Psoas muscle (tissue), 8 donors: Measurements from ENCODE around the gene KRTAP10-1. TPM values are rescaled to one million over a fixed set of nuclear protein-coding genes. Genes with fewer than 3 reads are reported as not detected.

Source experiments
- ATAC-seq, 4 donors: fragments of 200-7000 bp; cut with Tn5 transposase; one replicate each; pipeline ENCODE4 v1.9.1; 2020; ENCODE audit warnings: moderate library complexity in 3 of 4, mild to moderate bottlenecking in 2 of 4
- DNase-seq, 2 donors: peaks; one replicate each; pipeline ENCODE4 v3.0.0-alpha.2; 2020
- H3K27ac ChIP-seq: fragments of 200-600 bp; one replicate; pipeline ENCODE4 v1.8.0; 2022
- H3K27me3 ChIP-seq, 3 donors: fragments of 200-600 bp in 1 of 3; one replicate each; pipeline versions ENCODE4 v1.6.1 to v1.8.0; 2013 to 2022; ENCODE audit warnings: low read length in 2 of 3, mild to moderate bottlenecking in 2 of 3, moderate library complexity in 1 of 3; ENCODE audit not compliant: insufficient read depth in 3 of 3
- H3K36me3 ChIP-seq, 2 donors: fragments of 200-600 bp in 1 of 2; one replicate each; pipeline versions ENCODE4 v1.6.1 to v1.8.0; 2013 to 2022; ENCODE audit warnings: low read depth in 1 of 2, mild to moderate bottlenecking in 1 of 2, moderate library complexity in 1 of 2; ENCODE audit not compliant: insufficient read depth in 1 of 2
- H3K4me1 ChIP-seq: fragments of 200-600 bp; one replicate; pipeline ENCODE4 v1.8.0; 2022
- H3K4me3 ChIP-seq: fragments of 200-600 bp; one replicate; pipeline ENCODE4 v1.8.0; 2022; ENCODE audit warnings: mild to moderate bottlenecking
- H3K9me3 ChIP-seq: fragments of 200-600 bp; one replicate; pipeline ENCODE4 v1.8.0; 2022
- CTCF ChIP-seq: fragments of 200-600 bp; IDR thresholded peaks from one replicate; pipeline ENCODE4 v1.8.0; 2022; ENCODE audit warnings: antibody characterized with exemption
- WGBS, 3 donors: extraction: QIAGEN DNeasy Blood & Tissue Kit; methylation state at CpG; one replicate each; pipeline versions ENCODE4 v1.1.6 to v1.1.7; 2013; 5-methylcytosine and 5-hydroxymethylcytosine counted together
- intact Hi-C, 2 donors: fragments of 100-400 bp; cut with DNase I; formaldehyde crosslinking; loops; one replicate each; pipeline versions ENCODE4 v1.11.0 to v1.14.2; 2022
- polyA plus RNA-seq, 3 donors: library from polyadenylated mRNA; stranded (reverse); fragments of 200-250 nt; gene quantifications; one replicate each; pipeline ENCODE4 v1.2.3, GENCODE V29; 2013
- total RNA-seq, 4 donors: library from RNA; stranded (reverse); fragmentation: NEBNext Ultra II Directional in 2 of 4; extraction: Animal tissue kit (Norgen Biotek cat#: 25700) in 2 of 4; gene quantifications; one replicate each; pipeline versions ENCODE4 v1.2.1 to v1.2.4, GENCODE V29; 2021 to 2023
- donor health status: healthy with polysubstance abuse.
- donor health status: DM: no; HTN: no; CAD: no; lungs with moderate emphysema.
- donor health status: Bipolar disorder and iron deficiency.
- donor health status: healthy.
- donor health status: DM: yes; HTN: yes; CAD: no.
- donor health status: DM: no; HTN: no; CAD: no.
- donor health status: DM: no; HTN: no; CAD: no.
- donor health status: DM: yes; HTN: yes; CAD: no.

Gene KRTAP10-1
- total and polyA plus RNA-seq, 7 donors = not detected

- WGBS, 3 donors = 39 to 48% (median 40%) methylated on average over 7 to 12 of the region's 12 CpGs
- peak; percentile 77 to 88 (median 86) for ATAC-seq
- peaks cover 0 to 59% (median 15%) of the 10 kb centered on the region in 3 donors for H3K27me3 ChIP-seq
Observed at GRCh38 chr21:44509539-44509938, 30.5 kb downstream of the KRTAP10-1 start.

GRCh38 chr21:44508711-44509445 lies 31.1 kb downstream of the KRTAP10-1 start:
- no peak for ATAC-seq
- WGBS, 3 donors = 54 to 61% (median 57%) methylated on average over 30 of the region's 30 CpGs
- Histone ChIP-seq H3K9me3 (no peaks in the 10 kb centered on the region), H3K4me3 (no peak overlapping the region), H3K4me1 (no peaks in the 10 kb centered on the region), H3K36me3 (no peaks in the 10 kb centered on the region), H3K27ac (no peak overlapping the region), H3K27me3 (peaks cover 0 to 59% (median 15%) of the 10 kb centered on the region in 3 donors)
- intact Hi-C loops = no loop called here
- DNase-seq = no peak
- TF ChIP-seq CTCF = no peak

More at GRCh38 chr21:44509539-44509938, 30.5 kb downstream of the KRTAP10-1 start:
- intact Hi-C loops = no loop called here
- H3K27ac ChIP-seq = no peak overlapping the region
- TF ChIP-seq CTCF = peak; percentile 30
- H3K4me1 ChIP-seq = no peaks in the 10 kb centered on the region
- no peaks in the 10 kb centered on the region for H3K9me3 ChIP-seq
- peak in 1 of 2 donors; percentile 46 for DNase-seq
- no peaks in the 10 kb centered on the region for H3K36me3 ChIP-seq
- H3K4me3 ChIP-seq = no peak overlapping the region

- WGBS, 3 donors = 64 to 74% (median 71%) methylated on average over 9 of the region's 9 CpGs
- Histone ChIP-seq H3K9me3 (no peaks in the 10 kb centered on the region), H3K4me1 (no peaks in the 10 kb centered on the region), H3K27me3 (peaks cover 0 to 59% (median 15%) of the 10 kb centered on the region in 3 donors), H3K36me3 (no peaks in the 10 kb centered on the region), H3K4me3 (no peak overlapping the region), H3K27ac (no peak overlapping the region)
- no peak for TF ChIP-seq CTCF
- DNase-seq = no peak
- intact Hi-C loops = no loop called here
- no peak for ATAC-seq
Observed at GRCh38 chr21:44508426-44508710, 31.6 kb downstream of the KRTAP10-1 start.

- H3K4me3 ChIP-seq = no peak overlapping the region
- H3K4me1 ChIP-seq = no peaks in the 10 kb centered on the region
- no peaks in the 10 kb centered on the region for H3K9me3 ChIP-seq
- ATAC-seq (no peak), DNase-seq (no peak)
- no peak for TF ChIP-seq CTCF
- peaks cover 0 to 55% (median 15%) of the 10 kb centered on the region in 3 donors for H3K27me3 ChIP-seq
- H3K27ac ChIP-seq = no peak overlapping the region
- 65 to 69% (median 66%) methylated on average over 26 of the region's 26 CpGs for WGBS, 3 donors
- intact Hi-C loops = no loop called here
- no peaks in the 10 kb centered on the region for H3K36me3 ChIP-seq
Observed at GRCh38 chr21:44507673-44508425, 32.1 kb downstream of the KRTAP10-1 start.
